ENCODE measurements around the gene GANAB. TPM values are rescaled to one million over a fixed set of nuclear protein-coding genes. Genes with fewer than 3 reads are reported as not detected.

Gene GANAB
- total RNA-seq, 6 experiments from 2014 or later: 131 to 237 (median 201) TPM

DNA sequence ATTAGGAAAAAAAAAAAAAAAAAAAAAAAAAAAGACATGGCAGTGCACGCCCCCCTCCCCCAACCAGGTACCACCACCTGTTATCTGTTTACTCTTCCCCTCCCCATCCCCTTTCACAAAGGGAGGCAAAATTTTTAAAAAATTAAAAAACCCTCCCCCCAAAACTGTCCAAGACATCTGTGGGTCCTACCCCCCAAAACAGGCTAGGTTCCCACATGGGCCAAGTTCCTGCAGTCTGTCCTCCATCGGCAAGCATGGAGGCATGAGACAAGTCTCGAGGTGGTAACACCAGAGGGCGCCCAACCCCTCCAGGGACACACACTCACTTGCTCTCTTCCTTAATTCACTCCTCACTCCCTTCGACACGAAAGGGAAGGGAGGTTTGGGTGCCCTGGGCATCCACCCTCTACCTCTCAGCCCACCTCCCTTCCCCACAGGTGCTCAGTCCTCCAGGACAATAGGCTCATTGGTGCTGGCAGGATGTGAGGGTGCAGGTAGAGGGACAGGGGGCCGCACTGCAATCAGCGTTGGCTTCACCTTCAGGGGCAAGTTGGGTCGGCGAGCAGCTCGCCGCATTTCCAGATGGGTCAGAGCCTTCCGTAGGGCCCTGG is 52.9 kb downstream of the GANAB start:
- WGBS (ENCODE audit: insufficient coverage, low coverage, low lambda C conversion rate, missing lambda C conversion rate): 30% methylated on average over 6 of the region's 13 CpGs
- intact Hi-C loops (cut with DNase I): no loop called here
- no peak overlapping the region for H3K27ac ChIP-seq
- H3K9me3 ChIP-seq: no peaks in the 10 kb centered on the region
- DNase-seq (peak; percentile 77 to 82 (median 80)), ATAC-seq (peak; percentile 27 to 47 (median 34))
- H3K4me1 ChIP-seq: peaks cover 0 to 38% (median 18%) of the 10 kb centered on the region in 4 donors
- peaks cover 0 to 53% (median 31%) of the 10 kb centered on the region in 4 donors for H3K36me3 ChIP-seq
- TF ChIP-seq POLR2A (IDR thresholded peaks at IDR 0.05): no peak
- TF ChIP-seq, protein P1, sequence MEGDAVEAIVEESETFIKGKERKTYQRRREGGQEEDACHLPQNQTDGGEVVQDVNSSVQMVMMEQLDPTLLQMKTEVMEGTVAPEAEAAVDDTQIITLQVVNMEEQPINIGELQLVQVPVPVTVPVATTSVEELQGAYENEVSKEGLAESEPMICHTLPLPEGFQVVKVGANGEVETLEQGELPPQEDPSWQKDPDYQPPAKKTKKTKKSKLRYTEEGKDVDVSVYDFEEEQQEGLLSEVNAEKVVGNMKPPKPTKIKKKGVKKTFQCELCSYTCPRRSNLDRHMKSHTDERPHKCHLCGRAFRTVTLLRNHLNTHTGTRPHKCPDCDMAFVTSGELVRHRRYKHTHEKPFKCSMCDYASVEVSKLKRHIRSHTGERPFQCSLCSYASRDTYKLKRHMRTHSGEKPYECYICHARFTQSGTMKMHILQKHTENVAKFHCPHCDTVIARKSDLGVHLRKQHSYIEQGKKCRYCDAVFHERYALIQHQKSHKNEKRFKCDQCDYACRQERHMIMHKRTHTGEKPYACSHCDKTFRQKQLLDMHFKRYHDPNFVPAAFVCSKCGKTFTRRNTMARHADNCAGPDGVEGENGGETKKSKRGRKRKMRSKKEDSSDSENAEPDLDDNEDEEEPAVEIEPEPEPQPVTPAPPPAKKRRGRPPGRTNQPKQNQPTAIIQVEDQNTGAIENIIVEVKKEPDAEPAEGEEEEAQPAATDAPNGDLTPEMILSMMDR (IDR thresholded peaks at IDR 0.05): peak; percentile 41 to 65 (median 62)
- H3K27me3 ChIP-seq: no peaks in the 10 kb centered on the region
- no peak overlapping the region for H3K4me3 ChIP-seq

DNA sequence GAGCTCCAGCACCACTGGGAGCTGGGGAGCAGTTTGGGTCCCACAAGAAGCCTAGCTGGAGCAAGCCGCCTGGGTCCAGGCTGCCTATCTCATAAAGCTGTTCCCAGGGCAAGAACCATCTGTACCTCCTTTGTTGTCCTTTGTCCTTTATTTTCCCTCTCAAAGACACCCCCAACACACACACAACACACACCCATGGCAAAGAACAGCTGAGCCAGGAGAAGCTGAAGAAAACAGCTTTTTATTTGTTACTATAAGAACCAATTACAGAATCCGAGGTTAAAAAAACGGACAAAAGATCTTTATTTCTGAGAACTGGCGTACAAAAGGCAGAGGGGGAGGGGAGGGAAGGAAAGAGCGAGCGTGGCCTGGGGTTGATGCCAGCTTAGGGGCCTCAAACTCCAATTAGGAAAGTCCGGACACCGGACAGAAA is 53.4 kb downstream of the GANAB start:
- peak in 1 of 3 donors; percentile 27 for DNase-seq

DNA sequence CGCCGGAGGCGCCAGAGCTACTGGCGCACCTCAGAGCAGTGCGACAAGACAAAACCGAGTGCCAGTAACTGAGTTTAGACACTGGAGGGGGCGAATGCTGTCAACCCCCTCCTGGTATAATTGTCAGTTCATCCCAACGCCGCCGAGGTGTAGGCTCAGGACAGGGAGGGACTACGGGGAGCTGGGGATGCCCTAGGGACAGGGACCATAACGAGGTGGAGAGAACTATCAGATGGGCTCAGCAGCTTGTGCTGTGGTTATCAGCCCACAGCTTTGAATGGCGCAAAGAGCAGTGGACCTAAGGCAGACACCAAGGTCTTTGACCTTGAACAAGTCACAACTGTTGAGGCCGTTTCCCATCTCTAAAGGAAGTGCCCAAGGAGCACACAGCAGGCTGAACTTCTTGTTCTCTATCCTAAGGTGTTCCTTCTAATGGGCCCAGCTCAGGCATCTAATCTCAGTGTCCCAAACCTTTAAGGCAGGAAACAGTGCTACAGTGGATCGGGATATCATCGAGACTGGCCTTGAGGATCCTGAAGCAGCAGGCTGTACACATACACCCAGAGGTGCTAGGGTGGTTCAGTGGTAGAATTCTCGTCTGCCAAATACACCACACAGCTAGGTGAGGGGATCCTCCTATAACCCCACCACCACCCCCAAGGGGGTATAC is 54.1 kb downstream of the GANAB start:
- peak overlapping the region; percentile 51 to 78 (median 70) for H3K4me3 ChIP-seq
- peak overlapping the region; percentile 82 to 94 (median 92) for H3K27ac ChIP-seq
- peaks cover 0 to 43% (median 22%) of the 10 kb centered on the region in 4 donors for H3K36me3 ChIP-seq
- WGBS (ENCODE audit: insufficient coverage, low coverage, low lambda C conversion rate, missing lambda C conversion rate): 3% methylated on average over 10 of the region's 17 CpGs
- H3K4me1 ChIP-seq: peaks cover 0 to 51% (median 22%) of the 10 kb centered on the region in 4 donors
- intact Hi-C loops (cut with DNase I): no loop called here
- DNase-seq (peak in 1 of 3 donors; percentile 31), ATAC-seq (peak; percentile 1 to 3 (median 2))
- no peak for TF ChIP-seq POLR2A (IDR thresholded peaks at IDR 0.05)
- TF ChIP-seq, protein P1 (IDR thresholded peaks at IDR 0.05): no peak
- no peaks in the 10 kb centered on the region for H3K27me3 ChIP-seq
- H3K9me3 ChIP-seq: no peaks in the 10 kb centered on the region

More for the DNA sequence above, 53.4 kb downstream of the GANAB start:
- TF ChIP-seq POLR2A (IDR thresholded peaks at IDR 0.05): no peak
- TF ChIP-seq, protein P1 (IDR thresholded peaks at IDR 0.05): no peak
- Histone ChIP-seq H3K27me3 (no peaks in the 10 kb centered on the region), H3K4me3 (no peak overlapping the region), H3K4me1 (peaks cover 0 to 43% (median 20%) of the 10 kb centered on the region in 4 donors), H3K27ac (peak overlapping the region; percentile 82 to 94 (median 92)), H3K36me3 (peaks cover 0 to 50% (median 27%) of the 10 kb centered on the region in 4 donors), H3K9me3 (no peaks in the 10 kb centered on the region)
- ATAC-seq: no peak
- WGBS (ENCODE audit: insufficient coverage, low coverage, low lambda C conversion rate, missing lambda C conversion rate): 59% methylated on average over 7 of the region's 8 CpGs
- intact Hi-C loops (cut with DNase I): no loop called here

DNA sequence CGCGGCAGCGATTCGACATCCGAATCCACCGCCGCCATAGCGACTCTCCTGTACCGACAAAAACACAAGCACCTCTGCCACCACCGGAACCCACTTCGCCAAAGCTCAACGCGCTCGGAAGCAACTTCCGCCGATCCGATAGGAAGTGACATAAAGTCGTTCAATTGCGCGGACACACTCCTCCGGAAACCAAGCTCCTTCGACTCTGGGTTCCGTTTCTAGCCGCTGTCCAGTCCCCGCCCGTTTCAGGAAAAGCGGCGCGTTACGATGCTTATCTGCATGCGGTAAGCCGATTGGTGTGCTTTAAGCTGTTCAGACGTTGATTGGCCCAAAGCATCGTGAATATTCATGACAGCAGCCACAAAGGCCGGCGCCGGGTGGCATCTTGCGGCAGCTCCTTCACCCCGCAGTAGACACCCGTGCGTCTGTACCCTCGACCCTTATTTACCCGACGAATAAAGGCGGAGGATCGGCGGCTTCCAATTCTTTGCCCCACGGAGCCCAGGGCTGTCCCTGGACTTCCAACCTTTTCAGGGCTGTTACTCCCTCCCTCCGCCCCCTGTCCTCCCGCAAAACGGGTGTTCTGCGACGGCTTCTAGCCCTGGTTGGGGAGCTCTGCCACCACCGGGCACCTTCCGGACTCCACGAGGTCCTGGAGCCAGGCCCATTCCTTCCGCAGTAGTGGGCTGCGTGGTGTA is 54.8 kb downstream of the GANAB start, which contains the start of gene TUT1:
Gene TUT1 (minus strand): TSS at position 76 of the 698 bp plus-strand sequence. CDS start 38 bp downstream, at position 38.
- H3K4me3 ChIP-seq: peak within 1 kb of the TSS; percentile 70 to 87 (median 78)
- peak; percentile 95 to 97 (median 96) for DNase-seq
- peak within 1 kb of the TSS; percentile 86 to 94 (median 92) for H3K27ac ChIP-seq
- WGBS (ENCODE audit: insufficient coverage, low coverage, low lambda C conversion rate, missing lambda C conversion rate): 1% methylated on average over 31 of the region's 58 CpGs
- H3K36me3 ChIP-seq: peaks cover 0 to 36% (median 20%) of the 10 kb centered on the region in 4 donors
- peak; percentile 81 to 92 (median 86) for ATAC-seq
- H3K4me1 ChIP-seq: peaks cover 0 to 56% (median 24%) of the 10 kb centered on the region in 4 donors
- no peaks in the 10 kb centered on the region for H3K9me3 ChIP-seq
- intact Hi-C loops (cut with DNase I): no loop called here
- TF ChIP-seq POLR2A (IDR thresholded peaks at IDR 0.05): peak; percentile 92
- TF ChIP-seq, protein P1 (IDR thresholded peaks at IDR 0.05): peak in 3 of 4 donors; percentile 9 to 16 (median 10)
- no peaks in the 10 kb centered on the region for H3K27me3 ChIP-seq

Data from right lobe of liver (tissue), 6 donors.